Measurements from ENCODE around the gene LMTK3.

DNA sequence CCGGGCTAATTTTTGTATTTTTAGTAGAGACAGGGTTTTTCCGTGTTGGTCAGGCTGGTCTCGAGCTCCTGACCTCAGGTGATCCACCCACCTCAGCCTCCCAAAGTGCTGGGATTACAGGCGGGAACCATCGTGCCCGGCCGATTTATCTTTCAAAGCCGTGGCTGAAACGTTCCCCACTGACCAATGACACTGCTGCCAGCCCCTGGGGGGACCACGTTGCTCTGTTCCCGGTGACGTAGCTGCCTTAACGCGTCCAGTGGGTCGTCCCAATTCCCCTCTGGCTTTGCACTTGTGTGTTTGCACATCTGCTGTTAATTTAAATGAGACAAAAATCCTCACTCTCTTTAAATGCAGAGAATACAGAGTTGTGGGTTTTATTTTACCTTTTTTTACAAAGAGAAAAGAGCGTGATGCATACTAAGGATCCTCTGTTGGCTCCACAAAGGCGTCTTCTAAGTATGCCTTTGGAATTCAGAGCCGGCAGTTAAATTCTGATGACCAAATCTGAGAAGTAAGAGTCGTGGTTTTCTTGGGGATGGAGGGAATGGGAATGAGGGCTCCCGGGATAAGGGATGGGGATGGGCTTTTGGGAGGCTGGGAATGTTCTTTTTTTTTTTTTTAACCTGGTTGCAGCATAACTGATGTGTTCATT lies 18.6 kb upstream of the LMTK3 start:
- TF ChIP-seq, protein P1, sequence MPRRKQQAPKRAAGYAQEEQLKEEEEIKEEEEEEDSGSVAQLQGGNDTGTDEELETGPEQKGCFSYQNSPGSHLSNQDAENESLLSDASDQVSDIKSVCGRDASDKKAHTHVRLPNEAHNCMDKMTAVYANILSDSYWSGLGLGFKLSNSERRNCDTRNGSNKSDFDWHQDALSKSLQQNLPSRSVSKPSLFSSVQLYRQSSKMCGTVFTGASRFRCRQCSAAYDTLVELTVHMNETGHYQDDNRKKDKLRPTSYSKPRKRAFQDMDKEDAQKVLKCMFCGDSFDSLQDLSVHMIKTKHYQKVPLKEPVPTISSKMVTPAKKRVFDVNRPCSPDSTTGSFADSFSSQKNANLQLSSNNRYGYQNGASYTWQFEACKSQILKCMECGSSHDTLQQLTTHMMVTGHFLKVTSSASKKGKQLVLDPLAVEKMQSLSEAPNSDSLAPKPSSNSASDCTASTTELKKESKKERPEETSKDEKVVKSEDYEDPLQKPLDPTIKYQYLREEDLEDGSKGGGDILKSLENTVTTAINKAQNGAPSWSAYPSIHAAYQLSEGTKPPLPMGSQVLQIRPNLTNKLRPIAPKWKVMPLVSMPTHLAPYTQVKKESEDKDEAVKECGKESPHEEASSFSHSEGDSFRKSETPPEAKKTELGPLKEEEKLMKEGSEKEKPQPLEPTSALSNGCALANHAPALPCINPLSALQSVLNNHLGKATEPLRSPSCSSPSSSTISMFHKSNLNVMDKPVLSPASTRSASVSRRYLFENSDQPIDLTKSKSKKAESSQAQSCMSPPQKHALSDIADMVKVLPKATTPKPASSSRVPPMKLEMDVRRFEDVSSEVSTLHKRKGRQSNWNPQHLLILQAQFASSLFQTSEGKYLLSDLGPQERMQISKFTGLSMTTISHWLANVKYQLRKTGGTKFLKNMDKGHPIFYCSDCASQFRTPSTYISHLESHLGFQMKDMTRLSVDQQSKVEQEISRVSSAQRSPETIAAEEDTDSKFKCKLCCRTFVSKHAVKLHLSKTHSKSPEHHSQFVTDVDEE (CRISPR knock-in tag; IDR thresholded peaks at IDR 0.05), result no peak
- TF ChIP-seq, protein P2, sequence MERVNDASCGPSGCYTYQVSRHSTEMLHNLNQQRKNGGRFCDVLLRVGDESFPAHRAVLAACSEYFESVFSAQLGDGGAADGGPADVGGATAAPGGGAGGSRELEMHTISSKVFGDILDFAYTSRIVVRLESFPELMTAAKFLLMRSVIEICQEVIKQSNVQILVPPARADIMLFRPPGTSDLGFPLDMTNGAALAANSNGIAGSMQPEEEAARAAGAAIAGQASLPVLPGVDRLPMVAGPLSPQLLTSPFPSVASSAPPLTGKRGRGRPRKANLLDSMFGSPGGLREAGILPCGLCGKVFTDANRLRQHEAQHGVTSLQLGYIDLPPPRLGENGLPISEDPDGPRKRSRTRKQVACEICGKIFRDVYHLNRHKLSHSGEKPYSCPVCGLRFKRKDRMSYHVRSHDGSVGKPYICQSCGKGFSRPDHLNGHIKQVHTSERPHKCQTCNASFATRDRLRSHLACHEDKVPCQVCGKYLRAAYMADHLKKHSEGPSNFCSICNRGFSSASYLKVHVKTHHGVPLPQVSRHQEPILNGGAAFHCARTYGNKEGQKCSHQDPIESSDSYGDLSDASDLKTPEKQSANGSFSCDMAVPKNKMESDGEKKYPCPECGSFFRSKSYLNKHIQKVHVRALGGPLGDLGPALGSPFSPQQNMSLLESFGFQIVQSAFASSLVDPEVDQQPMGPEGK (CRISPR knock-in tag; IDR thresholded peaks at IDR 0.05; ENCODE audit: borderline replicate concordance), result no peak
- TF ChIP-seq, protein P3, sequence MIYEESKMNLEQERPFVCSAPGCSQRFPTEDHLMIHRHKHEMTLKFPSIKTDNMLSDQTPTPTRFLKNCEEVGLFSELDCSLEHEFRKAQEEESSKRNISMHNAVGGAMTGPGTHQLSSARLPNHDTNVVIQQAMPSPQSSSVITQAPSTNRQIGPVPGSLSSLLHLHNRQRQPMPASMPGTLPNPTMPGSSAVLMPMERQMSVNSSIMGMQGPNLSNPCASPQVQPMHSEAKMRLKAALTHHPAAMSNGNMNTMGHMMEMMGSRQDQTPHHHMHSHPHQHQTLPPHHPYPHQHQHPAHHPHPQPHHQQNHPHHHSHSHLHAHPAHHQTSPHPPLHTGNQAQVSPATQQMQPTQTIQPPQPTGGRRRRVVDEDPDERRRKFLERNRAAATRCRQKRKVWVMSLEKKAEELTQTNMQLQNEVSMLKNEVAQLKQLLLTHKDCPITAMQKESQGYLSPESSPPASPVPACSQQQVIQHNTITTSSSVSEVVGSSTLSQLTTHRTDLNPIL (CRISPR knock-in tag; IDR thresholded peaks at IDR 0.05; ENCODE audit: low read depth), result no peak
- TF ChIP-seq RARB (CRISPR knock-in tag; IDR thresholded peaks at IDR 0.05) (no peak), ARNTL (CRISPR knock-in tag; IDR thresholded peaks at IDR 0.05; ENCODE audit: borderline replicate concordance, low read depth) (no peak), SNAI2 (CRISPR knock-in tag; IDR thresholded peaks at IDR 0.05) (no peak), ISL1 (CRISPR knock-in tag; IDR thresholded peaks at IDR 0.05) (no peak)

Data from SK-N-SH treated with all-trans-retinoic acid at 6 μM for 48 hours (cell line).